Gastroesophageal sphincter (tissue), 3 donors: ENCODE data around the gene CDC23.

ENCODE experiments used
- CTCF ChIP-seq, 4 experiments: fragments of 200-600 bp in 2 of 4; fragments of 450-650 bp in 2 of 4; sonication (generic) in 1 of 4; IDR thresholded peaks; one replicate each; pipeline ENCODE4 v1.5.1; 2017 to 2019; ENCODE audit warnings: antibody characterized with exemption in 4 of 4, mild to moderate bottlenecking in 2 of 4, moderate library complexity in 2 of 4
- EP300 ChIP-seq: sonication (generic); formaldehyde crosslinking; IDR thresholded peaks from one replicate; pipeline ENCODE4 v1.6.1; 2017; ENCODE audit warnings: antibody characterized with exemption, mild to moderate bottlenecking
- POLR2A ChIP-seq, 2 donors: fragments of 450-650 bp; IDR thresholded peaks; one replicate each; pipeline ENCODE4 v1.6.1; 2017; ENCODE audit warnings: antibody characterized with exemption in 2 of 2, mild to moderate bottlenecking in 2 of 2, moderate library complexity in 1 of 2

- TF ChIP-seq CTCF (IDR thresholded peaks at IDR 0.05), result no peak
- no peak for TF ChIP-seq POLR2A (IDR thresholded peaks at IDR 0.05)
- TF ChIP-seq EP300, result no peak
Measured at GRCh38 chr5:138141734-138142133, 71.4 kb downstream of the CDC23 start.
